Heart left ventricle (tissue), 16 donors: ENCODE results near the gene CTNNA3. TPM values are rescaled to one million over a fixed set of nuclear protein-coding genes. Genes with fewer than 3 reads are reported as not detected.

Experiments used
- ATAC-seq, 4 donors: fragments of 200-7000 bp; cut with Tn5 transposase; one replicate each; pipeline ENCODE4 v1.9.1; 2020 to 2022; ENCODE audit warnings: moderate library complexity in 4 of 4, mild to moderate bottlenecking in 3 of 4, moderate number of reproducible peaks in 1 of 4
- DNase-seq, 5 donors: peaks; one replicate each; pipeline ENCODE4 v3.0.0-alpha.2; 2020
- H3K27ac ChIP-seq, 12 donors: fragments of 200-600 bp; sonication (generic) in 4 of 12; one replicate each; pipeline versions ENCODE4 v1.5.0 to v1.8.0; 2016 to 2022; ENCODE audit warnings: mild to moderate bottlenecking in 2 of 12
- H3K27me3 ChIP-seq, 9 donors: fragments of 200-600 bp; sonication (generic) in 2 of 9; one replicate each; pipeline versions ENCODE4 v1.5.1 to v1.8.0; 2016 to 2022; ENCODE audit warnings: mild to moderate bottlenecking in 3 of 9
- H3K36me3 ChIP-seq, 9 donors: fragments of 200-600 bp; sonication (generic) in 2 of 9; one replicate each; pipeline versions ENCODE4 v1.5.0 to v1.8.0; 2018 to 2022; ENCODE audit warnings: mild to moderate bottlenecking in 2 of 9
- H3K4me1 ChIP-seq, 12 donors: fragments of 200-600 bp; sonication (generic) in 4 of 12; one replicate each; pipeline versions ENCODE4 v1.5.0 to v1.8.0; 2016 to 2022; ENCODE audit warnings: mild to moderate bottlenecking in 3 of 12
- H3K4me3 ChIP-seq, 12 donors: fragments of 200-600 bp; sonication (generic) in 4 of 12; one replicate each; pipeline versions ENCODE4 v1.5.0 to v1.8.0; 2017 to 2022; ENCODE audit warnings: mild to moderate bottlenecking in 9 of 12, moderate library complexity in 4 of 12
- H3K9me3 ChIP-seq, 12 donors: fragments of 200-600 bp; sonication (generic) in 4 of 12; one replicate each; pipeline versions ENCODE4 v1.5.0 to v1.8.0; 2016 to 2022; ENCODE audit warnings: mild to moderate bottlenecking in 1 of 12
- CTCF ChIP-seq, 12 donors: fragments of 200-600 bp; sonication (generic) in 4 of 12; IDR thresholded peaks; one replicate each; pipeline versions ENCODE4 v1.5.0 to v1.8.0; 2018 to 2022; ENCODE audit warnings: antibody characterized with exemption in 12 of 12, mild to moderate bottlenecking in 5 of 12
- POLR2A ChIP-seq, 2 donors: fragments of 450-650 bp; IDR thresholded peaks; one replicate each; pipeline ENCODE4 v1.6.1; 2017; ENCODE audit warnings: antibody characterized with exemption in 2 of 2, mild to moderate bottlenecking in 2 of 2, moderate library complexity in 2 of 2
- WGBS, 4 donors: extraction: QIAGEN DNeasy Blood & Tissue Kit in 2 of 4; methylation state at CpG; one replicate each; pipeline versions ENCODE4 v1.1.5 to v1.1.7; 2013 to 2018; 5-methylcytosine and 5-hydroxymethylcytosine counted together
- intact Hi-C, 10 donors: fragments of 100-400 bp; cut with DNase I; formaldehyde crosslinking; loops; one replicate each; pipeline versions ENCODE4 v1.11.1 to v1.14.2; 2022
- polyA plus RNA-seq, 2 donors: library from polyadenylated mRNA; stranded (reverse); fragments of 200-250 nt; gene quantifications; one replicate each; pipeline ENCODE4 v1.2.3, GENCODE V29; 2013
- total RNA-seq, 9 donors: library from RNA; depleted of rRNA in 2 of 9; stranded (reverse); fragments of >200 nt in 2 of 9; fragmentation: NEBNext Ultra II Directional in 3 of 9; extraction: Animal tissue kit (Norgen Biotek cat#: 25700) in 3 of 9; gene quantifications; one replicate each; pipeline versions ENCODE4 v1.1.0 to v1.2.4, GENCODE V29; 2016 to 2023
- donor health status: ischemic (EF 13 %, LVEDD 7.1; RV severe dilation, severe dysfunction).
- donor health status: healthy with polysubstance abuse.
- donor health status: DM: no; HTN: yes; CAD: no.
- donor health status: DM: no; HTN: no; CAD: no.
- donor health status: ischemic (EF 25% LVEDD 6.9; RV normal size, moderate dysfunction).
- donor health status: ischemic (EF 25% LVEDD 5.7; RV mildly dilated, moderate dysfunction).
- donor health status: healthy.
- donor health status: DM: yes; HTN: yes; CAD: no.
- donor health status: ischemic (EF 35%, LVEDD 5.7; RV mildly dilated, moderate dysfunction).
- donor health status: nonischemic (EF 11% LVEDD 7.7; RV severe dilation, severe dysfunction).
- donor health status: DM: yes; HTN: yes; CAD: no.
- donor health status: PGD.
- donor health status: ischemic (EF 29% LVEDD 5.4; RV normal size, mild dysfunction).
- donor health status: nonischemic (EF 23%, LVEDD 6.1; RV moderate dilation, normal function).

The CTNNA3 gene
- total and polyA plus RNA-seq, 11 donors, result 4.8 to 200 (median 99.0) TPM

- TF ChIP-seq CTCF (IDR thresholded peaks at IDR 0.05), result no peak
- no peak for TF ChIP-seq POLR2A (IDR thresholded peaks at IDR 0.05)
- H3K27me3 ChIP-seq, result no peaks in the 10 kb centered on the region
- WGBS, 4 donors, result 74 to 96% (median 84%) methylated on average over 3 to 4 of the region's 4 CpGs
- no peak for DNase-seq
- H3K4me1 ChIP-seq, result peaks cover 0 to 6% (median 0%) of the 10 kb centered on the region in 12 donors
- peak in 1 of 4 donors; percentile 34 for ATAC-seq
- H3K36me3 ChIP-seq, result no peaks in the 10 kb centered on the region
- intact Hi-C loops, result no loop called here
- no peak overlapping the region for H3K4me3 ChIP-seq
- no peak overlapping the region for H3K27ac ChIP-seq
- peaks cover 0 to 37% (median 14%) of the 10 kb centered on the region in 12 donors for H3K9me3 ChIP-seq
Observed at GRCh38 chr10:67476201-67476600, 219.8 kb downstream of the CTNNA3 start.

DNA sequence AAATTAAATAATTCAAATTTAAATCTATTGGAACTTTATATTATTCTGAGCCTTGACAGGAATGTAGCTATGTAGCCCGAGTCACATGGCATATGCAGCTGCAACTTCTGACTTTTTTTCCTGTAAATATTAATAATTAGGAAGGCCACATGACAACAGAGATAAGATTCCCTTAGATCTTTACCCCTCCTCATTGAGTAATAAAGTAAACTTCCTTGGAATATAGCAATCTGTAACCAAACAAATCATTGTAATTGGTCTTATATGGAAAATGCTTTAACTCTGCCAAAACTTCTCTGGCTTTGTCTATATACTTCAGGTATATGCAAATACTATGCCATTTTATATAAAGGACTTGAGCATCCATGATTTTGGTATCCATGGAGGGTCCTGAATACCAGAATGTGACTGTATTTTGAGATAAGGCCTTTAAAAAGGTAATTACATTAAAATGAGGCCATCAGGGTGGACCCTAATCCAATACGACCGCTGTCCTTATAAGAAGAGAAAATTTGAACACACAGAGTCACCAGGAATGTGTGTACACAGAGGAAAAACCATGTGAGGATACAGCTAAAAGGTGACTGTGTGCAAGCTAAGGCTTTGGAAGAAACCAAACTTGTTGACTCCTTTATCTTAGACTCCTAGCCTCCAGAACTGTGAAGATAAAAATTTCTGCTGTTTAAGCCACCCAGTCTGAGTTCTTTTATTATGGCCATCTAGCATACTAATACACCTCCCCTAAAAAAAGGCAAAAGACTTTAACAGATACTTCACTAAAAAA lies 222.0 kb downstream of the CTNNA3 start:
- no peak for ATAC-seq
- peaks cover 0 to 22% (median 13%) of the 10 kb centered on the region in 12 donors for H3K9me3 ChIP-seq
- WGBS, 4 donors, result 78 to 85% (median 81%) methylated on average over 3 of the region's 3 CpGs

DNA sequence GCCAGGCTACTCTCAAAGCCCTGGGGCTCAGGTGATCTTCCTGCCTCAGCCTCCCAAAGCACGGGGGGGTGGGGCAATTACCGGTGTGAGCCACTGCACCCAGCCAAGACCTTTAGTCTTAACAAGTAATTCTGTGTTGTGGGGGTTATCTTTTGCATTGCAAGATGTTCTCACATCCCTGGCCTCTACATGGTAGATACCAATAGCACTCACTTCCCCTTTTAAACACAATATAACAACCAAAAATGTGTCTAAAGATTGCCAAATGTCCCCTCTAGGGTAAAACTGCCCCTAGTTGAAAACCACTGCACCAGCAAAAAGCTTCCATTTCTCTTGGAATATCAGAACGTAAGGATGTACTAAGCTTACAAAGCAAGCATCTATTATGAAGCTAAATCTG lies 225.0 kb downstream of the CTNNA3 start:
- 60 to 85% (median 80%) methylated on average over 3 of the region's 3 CpGs for WGBS, 4 donors
- no peak overlapping the region for H3K4me3 ChIP-seq
- H3K9me3 ChIP-seq, result no peaks in the 10 kb centered on the region
- DNase-seq (no peak), ATAC-seq (no peak)
- intact Hi-C loops, result no loop called here
- no peaks in the 10 kb centered on the region for H3K36me3 ChIP-seq
- TF ChIP-seq POLR2A (IDR thresholded peaks at IDR 0.05), result no peak
- no peak for TF ChIP-seq CTCF (IDR thresholded peaks at IDR 0.05)
- H3K27me3 ChIP-seq, result no peaks in the 10 kb centered on the region
- H3K27ac ChIP-seq, result no peak overlapping the region
- H3K4me1 ChIP-seq, result peaks cover 0 to 6% (median 0%) of the 10 kb centered on the region in 12 donors

More for the DNA sequence above, 222.0 kb downstream of the CTNNA3 start:
- Histone ChIP-seq H3K4me1 (peaks cover 0 to 6% (median 0%) of the 10 kb centered on the region in 12 donors), H3K4me3 (no peak overlapping the region), H3K27me3 (no peaks in the 10 kb centered on the region), H3K36me3 (no peaks in the 10 kb centered on the region), H3K27ac (no peak overlapping the region)
- no peak for DNase-seq
- intact Hi-C loops, result no loop called here
- TF ChIP-seq CTCF (IDR thresholded peaks at IDR 0.05) (no peak), POLR2A (IDR thresholded peaks at IDR 0.05) (no peak)

GRCh38 chr10:67464278-67464677 lies 231.7 kb downstream of the CTNNA3 start:
- H3K9me3 ChIP-seq, result no peaks in the 10 kb centered on the region
- no peaks in the 10 kb centered on the region for H3K36me3 ChIP-seq
- H3K27ac ChIP-seq, result no peak overlapping the region
- intact Hi-C loops, result no loop called here
- WGBS, 4 donors, result 59 to 80% (median 70%) methylated on average over 3 of the region's 3 CpGs
- peaks cover 0 to 8% (median 0%) of the 10 kb centered on the region in 12 donors for H3K4me1 ChIP-seq
- H3K27me3 ChIP-seq, result no peaks in the 10 kb centered on the region
- H3K4me3 ChIP-seq, result no peak overlapping the region
- DNase-seq, result no peak
- no peak for ATAC-seq
- TF ChIP-seq POLR2A (IDR thresholded peaks at IDR 0.05), result no peak
- no peak for TF ChIP-seq CTCF (IDR thresholded peaks at IDR 0.05)
